ENCODE data around the gene MAFG.

DNA sequence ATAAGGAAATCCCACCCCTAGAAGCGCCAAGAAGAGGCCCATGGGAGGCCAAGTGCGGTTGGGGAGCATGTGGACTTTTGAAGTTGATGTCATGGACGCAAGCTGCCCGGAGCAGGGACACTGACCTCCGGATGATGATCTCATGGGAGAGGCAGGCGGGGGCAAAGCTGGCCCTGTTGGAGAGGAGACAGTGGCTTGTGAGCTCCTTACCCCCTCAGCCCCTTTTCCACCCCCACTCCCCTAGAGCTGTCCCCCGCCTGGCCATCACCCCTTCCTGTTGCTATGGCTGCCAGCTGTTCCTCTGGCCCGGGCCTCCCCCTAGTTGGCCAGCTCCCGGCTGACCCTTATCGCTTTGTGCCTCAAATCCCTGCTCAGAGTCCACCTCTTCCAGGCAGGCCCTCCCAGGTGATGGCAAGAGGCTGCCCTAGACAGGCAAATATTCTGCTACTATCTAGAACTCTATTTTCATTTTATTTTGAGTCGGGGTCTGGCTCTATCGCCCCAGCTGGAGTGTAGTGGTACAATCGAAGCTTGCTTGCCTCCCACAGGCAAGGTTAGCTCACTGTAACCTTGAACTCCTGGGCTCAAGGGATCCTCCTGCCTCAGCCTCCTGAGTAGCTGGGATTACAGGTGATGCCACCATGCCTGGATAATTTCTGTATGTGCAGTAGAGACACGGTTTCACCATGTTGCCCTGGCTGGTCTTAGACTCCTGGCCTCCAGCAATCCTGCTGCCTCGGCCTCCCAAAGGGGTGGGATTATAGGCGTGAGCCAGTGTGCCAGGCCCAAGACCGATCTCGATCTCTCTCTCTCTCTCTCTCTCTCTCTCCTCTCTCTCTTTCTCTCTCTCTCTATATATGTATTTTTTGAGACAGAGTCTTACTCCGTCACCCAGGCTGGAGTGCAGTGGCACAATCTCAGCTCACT is 26.9 kb upstream of the MAFG start:
- TF ChIP-seq EP300 (IDR thresholded peaks at IDR 0.05; ENCODE audit: borderline replicate concordance) = no peak
- TF ChIP-seq, protein P1, sequence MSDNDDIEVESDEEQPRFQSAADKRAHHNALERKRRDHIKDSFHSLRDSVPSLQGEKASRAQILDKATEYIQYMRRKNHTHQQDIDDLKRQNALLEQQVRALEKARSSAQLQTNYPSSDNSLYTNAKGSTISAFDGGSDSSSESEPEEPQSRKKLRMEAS (IDR thresholded peaks at IDR 0.05) = no peak
- no peak for TF ChIP-seq FOXM1 (IDR thresholded peaks at IDR 0.05; ENCODE audit: borderline replicate concordance, low read depth)
- TF ChIP-seq YY1 (IDR thresholded peaks at IDR 0.05; ENCODE audit: low read depth) = no peak
- TF ChIP-seq TAF1 (IDR thresholded peaks at IDR 0.05; ENCODE audit: low read depth) = no peak
- TF ChIP-seq RAD21 (IDR thresholded peaks at IDR 0.05; ENCODE audit: low read depth) = no peak

Data from Ishikawa (cell line).